HCT116 (cell line): ENCODE results near the gene TP63. TPM values are rescaled to one million over a fixed set of nuclear protein-coding genes. Genes with fewer than 3 reads are reported as not detected.

Experiments
- ATAC-seq: fragments of 200-7000 bp; cut with Tn5 transposase; 2 replicates; pipeline ENCODE4 v1.9.1; 2020; ENCODE audit warnings: mild to moderate bottlenecking, moderate library complexity
- BruUV-seq: library from RNA; stranded (reverse); fragments of 400-500 nt; replicated peaks from 2 replicates; lab custom pipeline; 2021; lab: Mats Ljungman, UMichigan
- CTCF ChIA-PET: fragments of 300-600 bp; sonication (Branson Sonifier 250); formaldehyde crosslinking; loops from one replicate; lab custom pipeline; 2021; ENCODE audit warnings: antibody characterized with exemption; lab: Charles Lee
- POLR2A ChIA-PET: fragments of 300-600, 350-600 bp; sonication (Branson Sonifier 250); formaldehyde crosslinking; loops from one replicate; lab custom pipeline; 2021; ENCODE audit warnings: antibody characterized with exemption; lab: Charles Lee
- RAD21 ChIA-PET, 2 experiments: fragments of 300-600 bp; sonication (Branson Sonifier 250); formaldehyde crosslinking; loops; one replicate each; lab custom pipeline; 2023; ENCODE audit warnings: low total read pairs in 2 of 2; ENCODE audit not compliant: uncharacterized antibody in 2 of 2, unreplicated experiment in 2 of 2, low non-redundant PET in 1 of 2; lab: Charles Lee
- DNase-seq: peaks from one replicate; pipeline ENCODE4 v3.0.0-alpha.2; 2010; ENCODE audit warnings: low read depth, low spot score
- H2AFZ ChIP-seq: fragments of 200-600 bp; shearing (Covaris generic), sonication (generic); 2 replicates; pipeline ENCODE4 v1.6.1; 2017; ENCODE audit warnings: low read depth, mixed run types, mixed read lengths, antibody characterized with exemption, low read length; ENCODE audit not compliant: poor library complexity, severe bottlenecking
- H3K27ac ChIP-seq: 2 replicates; pipeline ENCODE4 v1.5.1; 2012; ENCODE audit warnings: low read depth, low read length
- H3K27me3 ChIP-seq: fragments of 200-600 bp; sonication (generic); 2 replicates; pipeline ENCODE4 v1.6.1; 2016; ENCODE audit warnings: mixed run types, low read length, mixed read lengths; ENCODE audit not compliant: insufficient read depth
- H3K36me3 ChIP-seq, 2 experiments: fragments of 200-500 bp in 1 of 2; fragments of 200-600 bp in 1 of 2; sonication (Bioruptor generic) in 1 of 2; sonication (generic) in 1 of 2; 2 replicates each; pipeline versions ENCODE4 v1.5.1 to v1.6.1; 2014 to 2016; ENCODE audit warnings: low read length in 2 of 2, inconsistent platforms in 1 of 2, mixed read lengths in 1 of 2, mixed run types in 1 of 2; ENCODE audit not compliant: insufficient read depth in 2 of 2, control insufficient read depth in 1 of 2
- H3K4me1 ChIP-seq, 2 experiments: fragments of 200-600 bp in 1 of 2; sonication (generic) in 1 of 2; 2 replicates each; pipeline versions ENCODE4 v1.5.1 to v1.6.1; 2012 to 2017; ENCODE audit warnings: low read length in 2 of 2, inconsistent platforms in 1 of 2, mild to moderate bottlenecking in 1 of 2, mixed read lengths in 1 of 2, mixed run types in 1 of 2, moderate library complexity in 1 of 2; ENCODE audit not compliant: insufficient read depth in 2 of 2, control insufficient read depth in 1 of 2
- H3K4me2 ChIP-seq: fragments of 200-600 bp; sonication (generic); 2 replicates; pipeline ENCODE4 v1.6.1; 2017; ENCODE audit warnings: mixed run types, low read length, mixed read lengths
- H3K4me3 ChIP-seq, 2 experiments: fragments of 200-600 bp in 1 of 2; sonication (generic) in 1 of 2; replicated peaks in 1 of 2; 2 replicates each; pipeline ENCODE4 v1.5.1; 2011 to 2016; ENCODE audit warnings: low read length in 2 of 2, control low read depth in 1 of 2, low read depth in 1 of 2, mild to moderate bottlenecking in 1 of 2, mixed read lengths in 1 of 2, mixed run types in 1 of 2
- H3K79me2 ChIP-seq: fragments of 200-600 bp; sonication (generic); 2 replicates; pipeline ENCODE4 v1.6.1; 2017; ENCODE audit warnings: mild to moderate bottlenecking, mixed run types, low read length, moderate library complexity, mixed read lengths; ENCODE audit not compliant: insufficient read depth
- H3K9ac ChIP-seq: fragments of 200-600 bp; sonication (generic); 2 replicates; pipeline ENCODE4 v1.6.1; 2016; ENCODE audit warnings: low read length, mixed read lengths
- H3K9me2 ChIP-seq: fragments of 200-600 bp; sonication (generic), shearing (Covaris generic); 2 replicates; pipeline ENCODE4 v1.6.1; 2017; ENCODE audit warnings: mixed run types, mild to moderate bottlenecking, moderate library complexity; ENCODE audit not compliant: insufficient read depth
- H3K9me3 ChIP-seq, 2 experiments: fragments of 200-500 bp in 1 of 2; fragments of 200-600 bp in 1 of 2; sonication (Bioruptor generic) in 1 of 2; sonication (generic) in 1 of 2; 2 replicates each; pipeline ENCODE4 v1.6.1; 2014 to 2017; ENCODE audit warnings: low read length in 2 of 2, mixed read lengths in 2 of 2, inconsistent platforms in 1 of 2, low read depth in 1 of 2, mild to moderate bottlenecking in 1 of 2, mixed run types in 1 of 2, moderate library complexity in 1 of 2; ENCODE audit not compliant: control insufficient read depth in 1 of 2, insufficient read depth in 1 of 2
- H4K20me1 ChIP-seq: fragments of 200-600 bp; sonication (generic), shearing (Covaris generic); 2 replicates; pipeline ENCODE4 v1.6.1; 2017; ENCODE audit warnings: mixed run types, mild to moderate bottlenecking, moderate library complexity; ENCODE audit not compliant: insufficient read depth
- CBX3 ChIP-seq: IDR thresholded peaks from 2 replicates; pipeline ENCODE4 v1.6.1; 2012; ENCODE audit warnings: low read depth
- CEBPB ChIP-seq: IDR thresholded peaks from 2 replicates; pipeline ENCODE4 v1.6.1; 2012; ENCODE audit warnings: low read depth
- EZH2 ChIP-seq: fragments of 200-600 bp; sonication (generic); IDR thresholded peaks from 2 replicates; pipeline ENCODE4 v1.6.1; 2017; ENCODE audit warnings: antibody characterized with exemption, mixed run types
- FOSL1 ChIP-seq: IDR thresholded peaks from 2 replicates; pipeline ENCODE4 v1.6.1; 2012; ENCODE audit warnings: low read depth
- JUND ChIP-seq: IDR thresholded peaks from 2 replicates; pipeline ENCODE4 v1.6.1; 2012
- RAD21 ChIP-seq: IDR thresholded peaks from 2 replicates; pipeline ENCODE4 v1.6.1; 2012; ENCODE audit warnings: low read depth, mild to moderate bottlenecking
- SRF ChIP-seq: IDR thresholded peaks from 2 replicates; pipeline ENCODE4 v1.6.1; 2012; ENCODE audit warnings: low read depth
- TCF7L2 ChIP-seq: IDR thresholded peaks from 2 replicates; pipeline ENCODE4 v1.7.0; 2011; ENCODE audit warnings: borderline replicate concordance, inconsistent platforms; ENCODE audit not compliant: insufficient read depth, insufficient read length; ENCODE audit errors: extremely low read depth
- YY1 ChIP-seq: IDR thresholded peaks from 2 replicates; pipeline ENCODE4 v1.6.1; 2011; ENCODE audit warnings: low read length, low read depth, moderate library complexity, mild to moderate bottlenecking; ENCODE audit not compliant: insufficient replicate concordance; ENCODE audit errors: extremely low read depth
- ZFX ChIP-seq: fragments of 450-650 bp; IDR thresholded peaks from 2 replicates; pipeline ENCODE4 v1.6.1; 2017
- ZNF274 ChIP-seq: fragments of 200-500 bp; sonication (Bioruptor generic); IDR thresholded peaks from 2 replicates; pipeline ENCODE4 v1.6.1; 2014; ENCODE audit warnings: mild to moderate bottlenecking, low read depth, low read length, inconsistent platforms
- intact Hi-C: fragments of 100-400 bp; cut with micrococcal nuclease; formaldehyde crosslinking; loops from 2 replicates; pipeline ENCODE4 v1.10.0; 2022
- total RNA-seq: library from RNA; stranded (reverse); gene quantifications from one replicate; pipeline ENCODE4 v1.2.1, GENCODE V29; 2021; ENCODE audit not compliant: unreplicated experiment
- TF ChIP-seq, protein P1 (sequence below): IDR thresholded peaks from 2 replicates; pipeline ENCODE4 v1.6.1; 2011; ENCODE audit warnings: mild to moderate bottlenecking, low read length, moderate library complexity; ENCODE audit not compliant: insufficient replicate concordance; ENCODE audit errors: extremely low read depth
- TF ChIP-seq, protein P2 (sequence below): IDR thresholded peaks from 2 replicates; pipeline ENCODE4 v1.6.1; 2012
- TF ChIP-seq, protein P3 (sequence below): IDR thresholded peaks from 2 replicates; pipeline ENCODE4 v1.6.1; 2012; ENCODE audit warnings: low read depth
- TF ChIP-seq, protein P4 (sequence below), 3 experiments: fragments of 200-600 bp in 1 of 3; sonication (generic) in 1 of 3; IDR thresholded peaks in 2 of 3; conservative IDR thresholded peaks in 1 of 3; 2 replicates each; pipeline ENCODE4 v1.5.1; 2012 to 2017; ENCODE audit warnings: low read depth in 2 of 3, low read length in 2 of 3, antibody characterized with exemption in 1 of 3, borderline replicate concordance in 1 of 3, control low read depth in 1 of 3, mild to moderate bottlenecking in 1 of 3, mixed read lengths in 1 of 3, mixed run types in 1 of 3, moderate library complexity in 1 of 3; ENCODE audit not compliant: insufficient read depth in 1 of 3

TP63 gene
- total RNA-seq, 1 experiment from 2014 or later, result not detected

DNA sequence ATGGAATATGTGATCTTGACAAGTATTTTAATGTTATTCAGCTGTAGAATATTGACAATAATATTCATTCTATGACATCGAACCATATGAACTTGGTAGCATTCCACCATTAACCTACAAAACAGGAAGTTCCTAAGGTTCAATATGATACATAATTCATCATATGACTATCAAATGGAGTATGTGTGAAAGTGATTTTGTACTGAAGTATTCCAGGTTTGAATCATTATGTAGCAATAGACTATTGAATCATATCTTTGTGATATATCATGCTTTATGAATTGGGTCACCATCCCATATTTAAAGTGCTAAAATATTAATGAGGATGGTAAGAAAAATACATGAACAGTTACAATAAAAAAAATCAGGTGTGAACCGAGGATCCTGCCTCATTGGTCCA, 95.1 kb downstream of the TP63 start (continued):
- no peak for TF ChIP-seq FOSL1
- TF ChIP-seq JUND, result no peak
- no peak for TF ChIP-seq RAD21
- no peak for TF ChIP-seq CBX3
- no peak for TF ChIP-seq CEBPB
- no peak for TF ChIP-seq SRF
- TF ChIP-seq ZFX, result no peak
- TF ChIP-seq TCF7L2, result no peak
- TF ChIP-seq, protein P1, sequence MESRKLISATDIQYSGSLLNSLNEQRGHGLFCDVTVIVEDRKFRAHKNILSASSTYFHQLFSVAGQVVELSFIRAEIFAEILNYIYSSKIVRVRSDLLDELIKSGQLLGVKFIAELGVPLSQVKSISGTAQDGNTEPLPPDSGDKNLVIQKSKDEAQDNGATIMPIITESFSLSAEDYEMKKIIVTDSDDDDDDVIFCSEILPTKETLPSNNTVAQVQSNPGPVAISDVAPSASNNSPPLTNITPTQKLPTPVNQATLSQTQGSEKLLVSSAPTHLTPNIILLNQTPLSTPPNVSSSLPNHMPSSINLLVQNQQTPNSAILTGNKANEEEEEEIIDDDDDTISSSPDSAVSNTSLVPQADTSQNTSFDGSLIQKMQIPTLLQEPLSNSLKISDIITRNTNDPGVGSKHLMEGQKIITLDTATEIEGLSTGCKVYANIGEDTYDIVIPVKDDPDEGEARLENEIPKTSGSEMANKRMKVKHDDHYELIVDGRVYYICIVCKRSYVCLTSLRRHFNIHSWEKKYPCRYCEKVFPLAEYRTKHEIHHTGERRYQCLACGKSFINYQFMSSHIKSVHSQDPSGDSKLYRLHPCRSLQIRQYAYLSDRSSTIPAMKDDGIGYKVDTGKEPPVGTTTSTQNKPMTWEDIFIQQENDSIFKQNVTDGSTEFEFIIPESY, result no peak
- no peak for TF ChIP-seq ZNF274

DNA sequence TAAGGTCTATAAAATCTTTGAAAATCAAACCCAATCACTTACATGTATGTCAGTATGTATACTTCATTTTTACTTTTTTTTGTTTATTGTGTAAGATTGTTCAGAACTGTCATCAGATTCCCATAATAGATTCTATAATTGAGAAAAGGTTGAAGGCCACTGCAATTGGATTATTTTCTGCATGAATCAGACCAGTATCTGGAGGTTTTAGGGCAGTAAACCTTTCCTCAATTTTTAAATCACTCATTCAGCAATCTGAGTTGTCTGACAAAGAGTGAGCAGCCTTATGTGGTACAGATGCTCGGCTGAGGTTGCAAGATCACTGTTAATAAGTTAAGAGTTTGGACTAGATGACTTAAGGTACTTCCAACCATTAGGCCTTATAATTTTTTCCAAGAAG, 96.0 kb downstream of the TP63 start:
- ChIA-PET RAD21 (no interaction called here), CTCF (no interaction called here), POLR2A (no interaction called here)
- Histone ChIP-seq H3K4me3 (no peak overlapping the region), H2AFZ (no peak overlapping the region), H3K9ac (no peak overlapping the region), H3K27ac (no peak overlapping the region), H3K4me1 (no peaks in the 10 kb centered on the region), H3K4me2 (no peak overlapping the region), H3K27me3 (no peaks in the 10 kb centered on the region), H3K9me2 (no peaks in the 10 kb centered on the region), H3K36me3 (no peaks in the 10 kb centered on the region), H3K9me3 (no peaks in the 10 kb centered on the region), H3K79me2 (no peaks in the 10 kb centered on the region), H4K20me1 (no peaks in the 10 kb centered on the region)
- ATAC-seq, result no peak
- intact Hi-C loops, result no loop called here
- DNase-seq, result no peak
- BruUV-seq, result no TSS peak
- TF ChIP-seq, protein P1, result no peak
- TF ChIP-seq, protein P2, sequence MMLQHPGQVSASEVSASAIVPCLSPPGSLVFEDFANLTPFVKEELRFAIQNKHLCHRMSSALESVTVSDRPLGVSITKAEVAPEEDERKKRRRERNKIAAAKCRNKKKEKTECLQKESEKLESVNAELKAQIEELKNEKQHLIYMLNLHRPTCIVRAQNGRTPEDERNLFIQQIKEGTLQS, result no peak
- TF ChIP-seq, protein P3, sequence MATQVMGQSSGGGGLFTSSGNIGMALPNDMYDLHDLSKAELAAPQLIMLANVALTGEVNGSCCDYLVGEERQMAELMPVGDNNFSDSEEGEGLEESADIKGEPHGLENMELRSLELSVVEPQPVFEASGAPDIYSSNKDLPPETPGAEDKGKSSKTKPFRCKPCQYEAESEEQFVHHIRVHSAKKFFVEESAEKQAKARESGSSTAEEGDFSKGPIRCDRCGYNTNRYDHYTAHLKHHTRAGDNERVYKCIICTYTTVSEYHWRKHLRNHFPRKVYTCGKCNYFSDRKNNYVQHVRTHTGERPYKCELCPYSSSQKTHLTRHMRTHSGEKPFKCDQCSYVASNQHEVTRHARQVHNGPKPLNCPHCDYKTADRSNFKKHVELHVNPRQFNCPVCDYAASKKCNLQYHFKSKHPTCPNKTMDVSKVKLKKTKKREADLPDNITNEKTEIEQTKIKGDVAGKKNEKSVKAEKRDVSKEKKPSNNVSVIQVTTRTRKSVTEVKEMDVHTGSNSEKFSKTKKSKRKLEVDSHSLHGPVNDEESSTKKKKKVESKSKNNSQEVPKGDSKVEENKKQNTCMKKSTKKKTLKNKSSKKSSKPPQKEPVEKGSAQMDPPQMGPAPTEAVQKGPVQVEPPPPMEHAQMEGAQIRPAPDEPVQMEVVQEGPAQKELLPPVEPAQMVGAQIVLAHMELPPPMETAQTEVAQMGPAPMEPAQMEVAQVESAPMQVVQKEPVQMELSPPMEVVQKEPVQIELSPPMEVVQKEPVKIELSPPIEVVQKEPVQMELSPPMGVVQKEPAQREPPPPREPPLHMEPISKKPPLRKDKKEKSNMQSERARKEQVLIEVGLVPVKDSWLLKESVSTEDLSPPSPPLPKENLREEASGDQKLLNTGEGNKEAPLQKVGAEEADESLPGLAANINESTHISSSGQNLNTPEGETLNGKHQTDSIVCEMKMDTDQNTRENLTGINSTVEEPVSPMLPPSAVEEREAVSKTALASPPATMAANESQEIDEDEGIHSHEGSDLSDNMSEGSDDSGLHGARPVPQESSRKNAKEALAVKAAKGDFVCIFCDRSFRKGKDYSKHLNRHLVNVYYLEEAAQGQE, result no peak
- TF ChIP-seq JUND (no peak), EZH2 (no peak), YY1 (no peak)
- TF ChIP-seq, protein P4, sequence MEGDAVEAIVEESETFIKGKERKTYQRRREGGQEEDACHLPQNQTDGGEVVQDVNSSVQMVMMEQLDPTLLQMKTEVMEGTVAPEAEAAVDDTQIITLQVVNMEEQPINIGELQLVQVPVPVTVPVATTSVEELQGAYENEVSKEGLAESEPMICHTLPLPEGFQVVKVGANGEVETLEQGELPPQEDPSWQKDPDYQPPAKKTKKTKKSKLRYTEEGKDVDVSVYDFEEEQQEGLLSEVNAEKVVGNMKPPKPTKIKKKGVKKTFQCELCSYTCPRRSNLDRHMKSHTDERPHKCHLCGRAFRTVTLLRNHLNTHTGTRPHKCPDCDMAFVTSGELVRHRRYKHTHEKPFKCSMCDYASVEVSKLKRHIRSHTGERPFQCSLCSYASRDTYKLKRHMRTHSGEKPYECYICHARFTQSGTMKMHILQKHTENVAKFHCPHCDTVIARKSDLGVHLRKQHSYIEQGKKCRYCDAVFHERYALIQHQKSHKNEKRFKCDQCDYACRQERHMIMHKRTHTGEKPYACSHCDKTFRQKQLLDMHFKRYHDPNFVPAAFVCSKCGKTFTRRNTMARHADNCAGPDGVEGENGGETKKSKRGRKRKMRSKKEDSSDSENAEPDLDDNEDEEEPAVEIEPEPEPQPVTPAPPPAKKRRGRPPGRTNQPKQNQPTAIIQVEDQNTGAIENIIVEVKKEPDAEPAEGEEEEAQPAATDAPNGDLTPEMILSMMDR (IDR thresholded peaks at IDR 0.05 in 2 of 3, conservative IDR thresholded peaks at IDR 0.05 in 1 of 3; ENCODE audit: borderline replicate concordance in 1 of 3, insufficient read depth in 1 of 3, low read depth in 2 of 3, low read length in 2 of 3), result no peak
